Measurements from ENCODE around the gene GPR87. TPM values are rescaled to one million over a fixed set of nuclear protein-coding genes. Genes with fewer than 3 reads are reported as not detected.

GPR87 gene
- total RNA-seq, 1 donor: not detected

GRCh38 chr3:151256749-151257148 lies 59.9 kb downstream of the GPR87 start:
- Histone ChIP-seq H3K4me3 (ENCODE audit: insufficient read depth, low read length) (no peak overlapping the region), H3K4me2 (ENCODE audit: insufficient read depth, low read length) (no peak overlapping the region), H4K20me1 (ENCODE audit: insufficient read depth, low read length) (no peaks in the 10 kb centered on the region), H3K27me3 (ENCODE audit: insufficient read depth, low read length) (peaks cover 22% of the 10 kb centered on the region), H3K9me3 (ENCODE audit: low read depth, low read length) (no peaks in the 10 kb centered on the region), H3K4me1 (ENCODE audit: insufficient read depth, low read length) (no peaks in the 10 kb centered on the region), H3K27ac (ENCODE audit: low read depth, low read length) (no peak overlapping the region), H2AFZ (ENCODE audit: low read length) (no peak overlapping the region), H3K79me2 (ENCODE audit: insufficient read depth, low read length) (no peaks in the 10 kb centered on the region), H3K36me3 (ENCODE audit: insufficient read depth, low read length) (no peaks in the 10 kb centered on the region)
- DNase-seq (ENCODE audit: insufficient read length, low spot score, missing footprints): no peak
- TF ChIP-seq CTCF (IDR thresholded peaks at IDR 0.05; ENCODE audit: extremely low read depth, low read depth, low read length): no peak

- Histone ChIP-seq H3K4me1 (ENCODE audit: insufficient read depth, low read length) (no peaks in the 10 kb centered on the region), H2AFZ (ENCODE audit: low read length) (no peak overlapping the region), H3K4me2 (ENCODE audit: insufficient read depth, low read length) (no peak overlapping the region), H3K9me3 (ENCODE audit: low read depth, low read length) (no peaks in the 10 kb centered on the region), H3K27ac (ENCODE audit: low read depth, low read length) (no peak overlapping the region), H3K27me3 (ENCODE audit: insufficient read depth, low read length) (peaks cover 4% of the 10 kb centered on the region), H3K36me3 (ENCODE audit: insufficient read depth, low read length) (no peaks in the 10 kb centered on the region), H4K20me1 (ENCODE audit: insufficient read depth, low read length) (no peaks in the 10 kb centered on the region), H3K79me2 (ENCODE audit: insufficient read depth, low read length) (no peaks in the 10 kb centered on the region), H3K4me3 (ENCODE audit: insufficient read depth, low read length) (no peak overlapping the region)
- no peak for DNase-seq (ENCODE audit: insufficient read length, low spot score, missing footprints)
- TF ChIP-seq CTCF (IDR thresholded peaks at IDR 0.05; ENCODE audit: extremely low read depth, low read depth, low read length): no peak
Observed at GRCh38 chr3:151248772-151249337, 67.8 kb downstream of the GPR87 start.

Other genes starting within 250 kb of the GPR87 start
- gene MED12L, start 231.2 kb downstream of the GPR87 start, total RNA-seq: 0.59 and 2.2 TPM in 2 replicates
- gene GPR171, start 113.6 kb downstream of the GPR87 start, total RNA-seq: not detected in 2 replicates
- gene P2RY14, start 38.3 kb downstream of the GPR87 start, total RNA-seq: not detected in 2 replicates
- gene P2RY13, start 12.7 kb upstream of the GPR87 start, total RNA-seq: not detected in 2 replicates
- not detected in 2 replicates for gene P2RY12, start 67.9 kb upstream of the GPR87 start, total RNA-seq
- 1.4 and 2.7 TPM in 2 replicates for gene IGSF10, start 144.2 kb upstream of the GPR87 start, total RNA-seq